Measurements from ENCODE around the gene NTN1. TPM values are rescaled to one million over a fixed set of nuclear protein-coding genes. Genes with fewer than 3 reads are reported as not detected.

NTN1 gene
- total RNA-seq, 4 donors from 2014 or later = 15.9 to 31.0 (median 25.0) TPM

GRCh38 chr17:9238340-9239245 is 217.3 kb downstream of the NTN1 start:
- Histone ChIP-seq H3K36me3 (peaks cover 0 to 7% (median 0%) of the 10 kb centered on the region in 3 donors), H3K9me3 (peaks cover 0 to 10% (median 0%) of the 10 kb centered on the region in 4 donors), H3K4me3 (no peak overlapping the region), H3K27me3 (no peaks in the 10 kb centered on the region), H3K4me1 (peaks cover 0 to 41% (median 30%) of the 10 kb centered on the region in 4 donors), H3K27ac (peak overlapping the region; percentile 69 to 97 (median 92))
- no peak for TF ChIP-seq EP300 (IDR thresholded peaks at IDR 0.05)
- TF ChIP-seq CTCF (IDR thresholded peaks at IDR 0.05) = no peak
- no peak for TF ChIP-seq POLR2A (IDR thresholded peaks at IDR 0.05)
- no peak for DNase-seq (ENCODE audit: low spot score in 2 of 2)
- 82% methylated on average over 12 of the region's 12 CpGs for WGBS, 2 donors

- peak overlapping the region; percentile 41 to 67 (median 47) for H3K4me3 ChIP-seq
- no peak for DNase-seq (ENCODE audit: low spot score in 2 of 2)
- TF ChIP-seq CTCF (IDR thresholded peaks at IDR 0.05) (no peak), POLR2A (IDR thresholded peaks at IDR 0.05) (no peak), EP300 (IDR thresholded peaks at IDR 0.05) (no peak)
- peaks cover 0 to 10% (median 0%) of the 10 kb centered on the region in 4 donors for H3K9me3 ChIP-seq
- peak overlapping the region; percentile 69 to 97 (median 92) for H3K27ac ChIP-seq
- H3K36me3 ChIP-seq = peaks cover 0 to 7% (median 0%) of the 10 kb centered on the region in 3 donors
- no peaks in the 10 kb centered on the region for H3K27me3 ChIP-seq
- peaks cover 0 to 46% (median 32%) of the 10 kb centered on the region in 4 donors for H3K4me1 ChIP-seq
- WGBS, 2 donors = 37 to 40% methylated on average over 17 to 22 of the region's 27 CpGs
These were observed 218.0 kb downstream of the NTN1 start for GRCh38 chr17:9239246-9239792.

GRCh38 chr17:9239793-9240658 is 218.7 kb downstream of the NTN1 start:
- TF ChIP-seq POLR2A (IDR thresholded peaks at IDR 0.05) (peak; percentile 66 to 85), CTCF (IDR thresholded peaks at IDR 0.05) (peak in 2 of 5 experiments; percentile 16), EP300 (IDR thresholded peaks at IDR 0.05) (peak in 1 of 2 donors; percentile 77)
- Histone ChIP-seq H3K9me3 (peaks cover 0 to 10% (median 0%) of the 10 kb centered on the region in 4 donors), H3K36me3 (peaks cover 0 to 7% (median 0%) of the 10 kb centered on the region in 3 donors), H3K4me3 (peak overlapping the region; percentile 47 to 67 (median 64)), H3K27ac (peak overlapping the region; percentile 90 to 99 (median 96)), H3K4me1 (peaks cover 0 to 50% (median 32%) of the 10 kb centered on the region in 4 donors), H3K27me3 (no peaks in the 10 kb centered on the region)
- 0 to 8% methylated on average over 21 to 24 of the region's 84 CpGs for WGBS, 2 donors
- peak; percentile 62 to 64 for DNase-seq (ENCODE audit: low spot score in 2 of 2)

GRCh38 chr17:9240659-9241370 is 219.5 kb downstream of the NTN1 start:
- peak overlapping the region; percentile 47 to 67 (median 64) for H3K4me3 ChIP-seq
- peak; percentile 70 to 86 for DNase-seq (ENCODE audit: low spot score in 2 of 2)
- peaks cover 0 to 8% (median 0%) of the 10 kb centered on the region in 4 donors for H3K9me3 ChIP-seq
- WGBS, 2 donors = 23 to 27% methylated on average over 14 to 15 of the region's 17 CpGs
- H3K27me3 ChIP-seq = no peaks in the 10 kb centered on the region
- peaks cover 0 to 7% (median 0%) of the 10 kb centered on the region in 3 donors for H3K36me3 ChIP-seq
- peaks cover 0 to 50% (median 32%) of the 10 kb centered on the region in 4 donors for H3K4me1 ChIP-seq
- peak overlapping the region; percentile 90 to 99 (median 96) for H3K27ac ChIP-seq
- peak; percentile 17 to 27 for TF ChIP-seq POLR2A (IDR thresholded peaks at IDR 0.05)
- TF ChIP-seq EP300 (IDR thresholded peaks at IDR 0.05) = peak in 1 of 2 donors; percentile 64
- peak in 1 of 5 experiments; percentile 8 for TF ChIP-seq CTCF (IDR thresholded peaks at IDR 0.05)
